K562 (cell line): ENCODE data around the gene UQCRC1. TPM values are rescaled to one million over a fixed set of nuclear protein-coding genes. Genes with fewer than 3 reads are reported as not detected.

Source experiments
- FOSL1 ChIP-seq: fragments of 200-800 bp; sonication (Bioruptor generic); conservative IDR thresholded peaks from 2 replicates; pipeline ENCODE4 v1.6.1; 2016; ENCODE audit warnings: missing genetic modification characterization, missing compliant biosample characterization
- KAT8 ChIP-seq: fragments of 450-650 bp; IDR thresholded peaks from 2 replicates; pipeline ENCODE4 v1.6.1; 2016; ENCODE audit warnings: low read depth, mild to moderate bottlenecking
- KDM2B ChIP-seq: fragments of 250-450 bp; sonication (Bioruptor Pico); IDR thresholded peaks from 2 replicates; pipeline ENCODE4 v1.8.0; 2021; ENCODE audit warnings: mild to moderate bottlenecking, moderate library complexity
- PHF8 ChIP-seq: fragments of 200-600 bp; sonication (generic); IDR thresholded peaks from 2 replicates; pipeline ENCODE4 v1.6.1; 2012; ENCODE audit warnings: mixed run types, mild to moderate bottlenecking, inconsistent platforms, low read length, moderate library complexity, borderline replicate concordance
- POLR2A ChIP-seq: fragments of 450-650 bp; conservative IDR thresholded peaks from 2 replicates; pipeline ENCODE4 v1.6.1; 2016
- POLR2AphosphoS5 ChIP-seq: IDR thresholded peaks from 2 replicates; pipeline ENCODE4 v1.6.1; 2011; ENCODE audit warnings: mild to moderate bottlenecking, low read depth, low read length, moderate library complexity; ENCODE audit not compliant: control insufficient read depth, insufficient read depth
- POLR2B ChIP-seq: fragments of 450-650 bp; IDR thresholded peaks from 2 replicates; pipeline ENCODE4 v1.6.1; 2018; ENCODE audit warnings: low read depth; ENCODE audit not compliant: partially characterized antibody
- POLR2H ChIP-seq: IDR thresholded peaks from 2 replicates; pipeline ENCODE4 v1.6.1; 2016; ENCODE audit warnings: missing genetic modification characterization, low read depth, mild to moderate bottlenecking, control low read depth, missing compliant biosample characterization, moderate library complexity
- RCOR1 ChIP-seq, 2 experiments: IDR thresholded peaks; 2 replicates each; pipeline ENCODE4 v1.6.1; 2012; ENCODE audit warnings: low read depth in 2 of 2, low read length in 2 of 2, borderline replicate concordance in 1 of 2, improper control_type of control experiment in 1 of 2
- RHOXF2B ChIP-seq: fragments of 250-450 bp; sonication (Bioruptor Pico); conservative IDR thresholded peaks from 2 replicates; pipeline ENCODE4 v1.5.1; 2021
- SMAD1 ChIP-seq: fragments of 150-350 bp; IDR thresholded peaks from 2 replicates; pipeline ENCODE4 v1.6.1; 2014; ENCODE audit warnings: low read length, low read depth; ENCODE audit not compliant: partially characterized antibody
- TARDBP ChIP-seq: fragments of 450-650 bp; IDR thresholded peaks from 2 replicates; pipeline ENCODE4 v1.6.1; 2016
- TEAD1 ChIP-seq, 2 experiments: fragments of 450-650 bp in 1 of 2; sonication (generic) in 1 of 2; formaldehyde crosslinking; IDR thresholded peaks; 2 replicates each; pipeline versions ENCODE4 v1.4.0 to v1.8.0; 2020 to 2022; ENCODE audit warnings: mild to moderate bottlenecking in 2 of 2, missing genetic modification reagents in 1 of 2
- polyA plus RNA-seq, 8 experiments: library from polyadenylated mRNA; depleted of rRNA in 4 of 8; stranded (reverse) in 5 of 8; unstranded in 3 of 8; fragments of >200 nt; fragmentation: Nextera tagmentation in 2 of 8; fragmentation: Illumina TruSeq in 1 of 8; extraction: Ambion mirVana in 2 of 8; extraction: Trizol in 1 of 8; gene quantifications; 2 replicates each; pipeline versions ENCODE4 v1.2.1 to v1.2.3, GENCODE V29; 2011 to 2014; ENCODE audit warnings: inconsistent platforms in 1 of 8, missing spikeins in 1 of 8
- total RNA-seq, 7 experiments: library from RNA; depleted of rRNA in 6 of 7; stranded (reverse); fragments of >200 nt in 6 of 7; fragmentation: Illumina TruSeq in 2 of 7; extraction: Trizol in 2 of 7; gene quantifications; 2 replicates each; pipeline versions ENCODE4 v1.2.1 to v1.2.3, GENCODE V29; 2011 to 2021; ENCODE audit warnings: low replicate concordance in 1 of 7
- TF ChIP-seq, protein P1 (sequence below): fragments of 450-650 bp; formaldehyde crosslinking; IDR thresholded peaks from 2 replicates; pipeline ENCODE4 v1.4.0; 2022; ENCODE audit warnings: missing genetic modification characterization
- TF ChIP-seq, protein P2 (sequence below), 2 experiments: fragments of 450-650 bp; conservative IDR thresholded peaks; 2 replicates each; pipeline ENCODE4 v1.6.1; 2017; ENCODE audit warnings: mild to moderate bottlenecking in 2 of 2, moderate library complexity in 2 of 2
- TF ChIP-seq, protein P3 (sequence below), 2 experiments: fragments of 450-650 bp in 1 of 2; sonication (generic) in 1 of 2; formaldehyde crosslinking; conservative IDR thresholded peaks; 2 replicates each; pipeline versions ENCODE4 v1.4.0 to v1.8.1; 2020 to 2022; ENCODE audit warnings: mild to moderate bottlenecking in 1 of 2, missing genetic modification reagents in 1 of 2
- TF ChIP-seq, protein P4 (sequence below): fragments of 250-450 bp; sonication (Bioruptor Pico); IDR thresholded peaks from 2 replicates; pipeline ENCODE4 v1.5.0; 2020; ENCODE audit warnings: mild to moderate bottlenecking, borderline replicate concordance
- TF ChIP-seq, protein P5 (sequence below): fragments of 250-450 bp; sonication (Bioruptor Pico); IDR thresholded peaks from 2 replicates; pipeline ENCODE4 v1.8.0; 2021; ENCODE audit warnings: moderate library complexity, mild to moderate bottlenecking, inconsistent platforms
- TF ChIP-seq, protein P6 (sequence below): fragments of 250-450 bp; sonication (Bioruptor Pico); IDR thresholded peaks from 2 replicates; pipeline ENCODE4 v1.8.0; 2022; ENCODE audit warnings: moderate library complexity, mild to moderate bottlenecking, inconsistent platforms

Gene UQCRC1
- total and polyA plus RNA-seq, 9 of the 15 experiments (the other 6 are each of a cell fraction or from before 2014, with no cell fraction given) = 125 to 424 (median 268) TPM

DNA sequence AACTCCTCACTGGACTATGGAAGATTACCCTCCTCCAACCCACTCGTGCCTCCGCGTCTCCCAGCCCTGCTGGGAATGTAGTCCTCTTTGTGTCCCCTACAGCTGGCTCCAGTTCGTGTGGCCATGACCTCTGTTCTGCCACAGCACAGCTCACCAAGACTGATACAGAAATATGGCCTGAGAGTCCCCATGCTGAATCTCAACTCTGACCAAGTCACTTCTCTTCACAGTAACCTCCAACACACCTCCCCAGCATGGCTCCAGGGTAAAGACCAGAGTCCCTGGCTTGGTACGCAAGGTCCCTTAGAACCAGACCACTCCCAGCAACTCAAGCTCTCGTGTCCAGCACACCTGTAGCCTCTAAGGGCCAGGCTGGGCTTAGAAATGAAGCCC is 12.0 kb downstream of the UQCRC1 start (continued):
- TF ChIP-seq, protein P1, sequence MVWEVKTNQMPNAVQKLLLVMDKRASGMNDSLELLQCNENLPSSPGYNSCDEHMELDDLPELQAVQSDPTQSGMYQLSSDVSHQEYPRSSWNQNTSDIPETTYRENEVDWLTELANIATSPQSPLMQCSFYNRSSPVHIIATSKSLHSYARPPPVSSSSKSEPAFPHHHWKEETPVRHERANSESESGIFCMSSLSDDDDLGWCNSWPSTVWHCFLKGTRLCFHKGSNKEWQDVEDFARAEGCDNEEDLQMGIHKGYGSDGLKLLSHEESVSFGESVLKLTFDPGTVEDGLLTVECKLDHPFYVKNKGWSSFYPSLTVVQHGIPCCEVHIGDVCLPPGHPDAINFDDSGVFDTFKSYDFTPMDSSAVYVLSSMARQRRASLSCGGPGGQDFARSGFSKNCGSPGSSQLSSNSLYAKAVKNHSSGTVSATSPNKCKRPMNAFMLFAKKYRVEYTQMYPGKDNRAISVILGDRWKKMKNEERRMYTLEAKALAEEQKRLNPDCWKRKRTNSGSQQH (CRISPR knock-in tag) = no peak
- TF ChIP-seq, protein P2, sequence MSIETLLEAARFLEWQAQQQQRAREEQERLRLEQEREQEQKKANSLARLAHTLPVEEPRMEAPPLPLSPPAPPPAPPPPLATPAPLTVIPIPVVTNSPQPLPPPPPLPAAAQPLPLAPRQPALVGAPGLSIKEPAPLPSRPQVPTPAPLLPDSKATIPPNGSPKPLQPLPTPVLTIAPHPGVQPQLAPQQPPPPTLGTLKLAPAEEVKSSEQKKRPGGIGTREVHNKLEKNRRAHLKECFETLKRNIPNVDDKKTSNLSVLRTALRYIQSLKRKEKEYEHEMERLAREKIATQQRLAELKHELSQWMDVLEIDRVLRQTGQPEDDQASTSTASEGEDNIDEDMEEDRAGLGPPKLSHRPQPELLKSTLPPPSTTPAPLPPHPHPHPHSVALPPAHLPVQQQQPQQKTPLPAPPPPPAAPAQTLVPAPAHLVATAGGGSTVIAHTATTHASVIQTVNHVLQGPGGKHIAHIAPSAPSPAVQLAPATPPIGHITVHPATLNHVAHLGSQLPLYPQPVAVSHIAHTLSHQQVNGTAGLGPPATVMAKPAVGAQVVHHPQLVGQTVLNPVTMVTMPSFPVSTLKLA (conservative IDR thresholded peaks at IDR 0.05) = no peak
- no peak for TF ChIP-seq KDM2B (CRISPR knock-in tag)
- no peak for TF ChIP-seq KAT8
- no peak for TF ChIP-seq PHF8
- TF ChIP-seq FOSL1 (tag) = no peak
- peak; percentile 38 for TF ChIP-seq POLR2B
- no peak for TF ChIP-seq TARDBP
- no peak for TF ChIP-seq TEAD1 (CRISPR knock-in tag; IDR thresholded peaks at IDR 0.05)
- TF ChIP-seq, protein P3, sequence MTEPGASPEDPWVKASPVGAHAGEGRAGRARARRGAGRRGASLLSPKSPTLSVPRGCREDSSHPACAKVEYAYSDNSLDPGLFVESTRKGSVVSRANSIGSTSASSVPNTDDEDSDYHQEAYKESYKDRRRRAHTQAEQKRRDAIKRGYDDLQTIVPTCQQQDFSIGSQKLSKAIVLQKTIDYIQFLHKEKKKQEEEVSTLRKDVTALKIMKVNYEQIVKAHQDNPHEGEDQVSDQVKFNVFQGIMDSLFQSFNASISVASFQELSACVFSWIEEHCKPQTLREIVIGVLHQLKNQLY (CRISPR knock-in tag; conservative IDR thresholded peaks at IDR 0.05) = no peak
- TF ChIP-seq POLR2A = peak; percentile 40; the same call in 1 of the 2 replicates
- TF ChIP-seq POLR2H = no peak
- TF ChIP-seq POLR2AphosphoS5 = 0 out of 2 replicates have a peak, but pooled peaks have one; percentile 38
- no peak for TF ChIP-seq SMAD1
- TF ChIP-seq, protein P4, sequence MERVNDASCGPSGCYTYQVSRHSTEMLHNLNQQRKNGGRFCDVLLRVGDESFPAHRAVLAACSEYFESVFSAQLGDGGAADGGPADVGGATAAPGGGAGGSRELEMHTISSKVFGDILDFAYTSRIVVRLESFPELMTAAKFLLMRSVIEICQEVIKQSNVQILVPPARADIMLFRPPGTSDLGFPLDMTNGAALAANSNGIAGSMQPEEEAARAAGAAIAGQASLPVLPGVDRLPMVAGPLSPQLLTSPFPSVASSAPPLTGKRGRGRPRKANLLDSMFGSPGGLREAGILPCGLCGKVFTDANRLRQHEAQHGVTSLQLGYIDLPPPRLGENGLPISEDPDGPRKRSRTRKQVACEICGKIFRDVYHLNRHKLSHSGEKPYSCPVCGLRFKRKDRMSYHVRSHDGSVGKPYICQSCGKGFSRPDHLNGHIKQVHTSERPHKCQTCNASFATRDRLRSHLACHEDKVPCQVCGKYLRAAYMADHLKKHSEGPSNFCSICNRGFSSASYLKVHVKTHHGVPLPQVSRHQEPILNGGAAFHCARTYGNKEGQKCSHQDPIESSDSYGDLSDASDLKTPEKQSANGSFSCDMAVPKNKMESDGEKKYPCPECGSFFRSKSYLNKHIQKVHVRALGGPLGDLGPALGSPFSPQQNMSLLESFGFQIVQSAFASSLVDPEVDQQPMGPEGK (CRISPR knock-in tag) = no peak
- TF ChIP-seq, protein P5, sequence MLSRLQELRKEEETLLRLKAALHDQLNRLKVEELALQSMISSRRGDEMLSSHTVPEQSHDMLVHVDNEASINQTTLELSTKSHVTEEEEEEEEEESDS = no peak
- no peak for TF ChIP-seq RCOR1 (IDR thresholded peaks at IDR 0.05; ENCODE audit: borderline replicate concordance in 1 of 2, low read depth in 2 of 2, low read length in 2 of 2)
- TF ChIP-seq, protein P6, sequence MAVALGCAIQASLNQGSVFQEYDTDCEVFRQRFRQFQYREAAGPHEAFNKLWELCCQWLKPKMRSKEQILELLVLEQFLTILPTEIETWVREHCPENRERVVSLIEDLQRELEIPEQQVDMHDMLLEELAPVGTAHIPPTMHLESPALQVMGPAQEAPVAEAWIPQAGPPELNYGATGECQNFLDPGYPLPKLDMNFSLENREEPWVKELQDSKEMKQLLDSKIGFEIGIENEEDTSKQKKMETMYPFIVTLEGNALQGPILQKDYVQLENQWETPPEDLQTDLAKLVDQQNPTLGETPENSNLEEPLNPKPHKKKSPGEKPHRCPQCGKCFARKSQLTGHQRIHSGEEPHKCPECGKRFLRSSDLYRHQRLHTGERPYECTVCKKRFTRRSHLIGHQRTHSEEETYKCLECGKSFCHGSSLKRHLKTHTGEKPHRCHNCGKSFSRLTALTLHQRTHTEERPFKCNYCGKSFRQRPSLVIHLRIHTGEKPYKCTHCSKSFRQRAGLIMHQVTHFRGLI (CRISPR knock-in tag) = no peak
- TF ChIP-seq RHOXF2B (CRISPR knock-in tag) = no peak
